ENCODE results near the gene SORL1. TPM values are rescaled to one million over a fixed set of nuclear protein-coding genes. Genes with fewer than 3 reads are reported as not detected.

SORL1 gene
- total RNA-seq, 1 donor from 2014 or later = 13.8 TPM

- no peak overlapping the region for H3K27ac Mint-ChIP-seq (ENCODE audit: unreplicated experiment)
- H3K27me3 Mint-ChIP-seq (ENCODE audit: low read depth) = no peaks in the 10 kb centered on the region
- TF ChIP-seq CTCF (conservative IDR thresholded peaks at IDR 0.05) = no peak
- no peaks in the 10 kb centered on the region for H3K9me3 Mint-ChIP-seq
- DNase-seq (ENCODE audit: low read depth, low spot score) = no peak
- H3K36me3 Mint-ChIP-seq (ENCODE audit: low read depth) = no peaks in the 10 kb centered on the region
- no peak overlapping the region for H3K4me3 Mint-ChIP-seq
- H3K4me1 Mint-ChIP-seq = peaks cover 9% of the 10 kb centered on the region
Measured at GRCh38 chr11:121412000-121412587, 40.0 kb upstream of the SORL1 start.

GRCh38 chr11:121412711-121413415, 39.3 kb upstream of the SORL1 start:
- no peak for DNase-seq (ENCODE audit: low read depth, low spot score)
- H3K4me1 Mint-ChIP-seq = peaks cover 6% of the 10 kb centered on the region
- no peaks in the 10 kb centered on the region for H3K27me3 Mint-ChIP-seq (ENCODE audit: low read depth)
- H3K36me3 Mint-ChIP-seq (ENCODE audit: low read depth) = no peaks in the 10 kb centered on the region
- H3K27ac Mint-ChIP-seq (ENCODE audit: unreplicated experiment) = no peak overlapping the region
- no peak overlapping the region for H3K4me3 Mint-ChIP-seq
- TF ChIP-seq CTCF (conservative IDR thresholded peaks at IDR 0.05) = no peak
- H3K9me3 Mint-ChIP-seq = no peaks in the 10 kb centered on the region

- H3K36me3 Mint-ChIP-seq (ENCODE audit: low read depth) = no peaks in the 10 kb centered on the region
- H3K4me1 Mint-ChIP-seq = peaks cover 5% of the 10 kb centered on the region
- no peak overlapping the region for H3K4me3 Mint-ChIP-seq
- TF ChIP-seq CTCF (conservative IDR thresholded peaks at IDR 0.05) = no peak
- no peaks in the 10 kb centered on the region for H3K27me3 Mint-ChIP-seq (ENCODE audit: low read depth)
- DNase-seq (ENCODE audit: low read depth, low spot score) = no peak
- H3K27ac Mint-ChIP-seq (ENCODE audit: unreplicated experiment) = no peak overlapping the region
- no peaks in the 10 kb centered on the region for H3K9me3 Mint-ChIP-seq
Measured at GRCh38 chr11:121414141-121414913, 37.8 kb upstream of the SORL1 start.

- no peak for TF ChIP-seq CTCF (conservative IDR thresholded peaks at IDR 0.05)
- no peaks in the 10 kb centered on the region for H3K27me3 Mint-ChIP-seq (ENCODE audit: low read depth)
Measured at GRCh38 chr11:121415856-121416255, 36.3 kb upstream of the SORL1 start.

GRCh38 chr11:121417055-121417551, 35.0 kb upstream of the SORL1 start:
- H3K36me3 Mint-ChIP-seq (ENCODE audit: low read depth) = no peaks in the 10 kb centered on the region
- H3K4me1 Mint-ChIP-seq = peaks cover 5% of the 10 kb centered on the region
- H3K9me3 Mint-ChIP-seq = no peaks in the 10 kb centered on the region
- no peak overlapping the region for H3K4me3 Mint-ChIP-seq
- H3K27me3 Mint-ChIP-seq (ENCODE audit: low read depth) = no peaks in the 10 kb centered on the region
- H3K27ac Mint-ChIP-seq (ENCODE audit: unreplicated experiment) = peak overlapping the region; percentile 38
- TF ChIP-seq CTCF (conservative IDR thresholded peaks at IDR 0.05) = no peak
- DNase-seq (ENCODE audit: low read depth, low spot score) = no peak

More at GRCh38 chr11:121415856-121416255, 36.3 kb upstream of the SORL1 start:
- Mint-ChIP-seq H3K27ac (ENCODE audit: unreplicated experiment) (no peak overlapping the region), H3K36me3 (ENCODE audit: low read depth) (no peaks in the 10 kb centered on the region), H3K9me3 (no peaks in the 10 kb centered on the region), H3K4me1 (peaks cover 5% of the 10 kb centered on the region), H3K4me3 (no peak overlapping the region)
- no peak for DNase-seq (ENCODE audit: low read depth, low spot score)

Data from neural crest cell (in vitro differentiated cells).